Renal pelvis (tissue), 12 donors: ENCODE results near the gene NMT2. TPM values are rescaled to one million over a fixed set of nuclear protein-coding genes. Genes with fewer than 3 reads are reported as not detected.
"Not testable (repeated sequence)": the region's sequence is repeated elsewhere in the genome, so short reads cannot be mapped to it uniquely, and the experiment has no call there.

ENCODE experiments used
- DNase-seq: peaks from one replicate; pipeline ENCODE4 v3.0.0-alpha.2; 2013
- long read RNA-seq, 16 experiments: transcript quantifications; one replicate each; lab custom pipeline, GENCODE V29; 2026
- polyA plus RNA-seq, 3 donors: library from polyadenylated mRNA; unstranded; fragments of 120-200 nt; gene quantifications; one replicate each; pipeline ENCODE4 v1.2.1, GENCODE V29; 2013; ENCODE audit not compliant: insufficient read length in 3 of 3

NMT2 gene
- polyA plus RNA-seq, result 10 to 100 TPM; 25.8 to 36.7 (median 35.2) TPM
- long read RNA-seq, donor 1, partial matches to known transcripts, result 0 of 2 reads
- long read RNA-seq, donor 1, other reads (novel, unspliced or antisense), result 0 of 2 reads
- long read RNA-seq, donor 2, partial matches to known transcripts, result 0 of 1 reads
- long read RNA-seq, donor 2, other reads (novel, unspliced or antisense), result 0 of 1 reads
- long read RNA-seq, donor 3, transcript NMT2-202 (12 exons, 2,907 nt), result major isoform, 5 of 5 reads
- long read RNA-seq, donor 3, partial matches to known transcripts, result 0 of 5 reads
- long read RNA-seq, donor 3, other reads (novel, unspliced or antisense), result 0 of 5 reads
- long read RNA-seq, donor 4, partial matches to known transcripts, result 0 of 3 reads
- long read RNA-seq, donor 4, other reads (novel, unspliced or antisense), result 0 of 3 reads
- long read RNA-seq, donor 5, result 0 reads
- long read RNA-seq, donor 6, partial matches to known transcripts, result 6 of 7 reads
- long read RNA-seq, donor 6, other reads (novel, unspliced or antisense), result 0 of 7 reads
- long read RNA-seq, donor 7, partial matches to known transcripts, result 0 of 1 reads
- long read RNA-seq, donor 7, other reads (novel, unspliced or antisense), result 0 of 1 reads
- long read RNA-seq, donor 8, partial matches to known transcripts, result 0 of 1 reads
- long read RNA-seq, donor 8, other reads (novel, unspliced or antisense), result 0 of 1 reads
- long read RNA-seq, donor 9, partial matches to known transcripts, result 0 of 2 reads
- long read RNA-seq, donor 9, other reads (novel, unspliced or antisense), result 0 of 2 reads
- long read RNA-seq, donor 10, result 0 reads
- long read RNA-seq, donor 11, partial matches to known transcripts, result 0 of 2 reads
- long read RNA-seq, donor 11, other reads (novel, unspliced or antisense), result 0 of 2 reads
- long read RNA-seq, donor 12, partial matches to known transcripts, result 8 of 12 reads
- long read RNA-seq, donor 12, other reads (novel, unspliced or antisense), result 0 of 12 reads
- long read RNA-seq, donor 13, partial matches to known transcripts, result 0 of 2 reads
- long read RNA-seq, donor 13, other reads (novel, unspliced or antisense), result 0 of 2 reads
- long read RNA-seq, donor 14, result 0 reads
- long read RNA-seq, donor 15, partial matches to known transcripts, result 0 of 1 reads
- long read RNA-seq, donor 15, other reads (novel, unspliced or antisense), result 0 of 1 reads
- long read RNA-seq, donor 16, partial matches to known transcripts, result 7 of 9 reads
- long read RNA-seq, donor 16, other reads (novel, unspliced or antisense), result 0 of 9 reads

- DNase-seq, result peak; percentile 84
Measured at GRCh38 chr10:15168291-15168785, at the start of gene NMT2. NMT2 (minus strand) TSS chr10:15168693; CDS start chr10:15168612, 81 bp downstream.

- no peak for DNase-seq
Measured at GRCh38 chr10:15216700-15217099, 48.2 kb upstream of the NMT2 start.

- DNase-seq, result no peak
Measured at GRCh38 chr10:15214237-15214636, 45.7 kb upstream of the NMT2 start.

- no peak for DNase-seq
Measured at GRCh38 chr10:15213461-15213861, 45.0 kb upstream of the NMT2 start.

GRCh38 chr10:15211464-15211979 is 43.0 kb upstream of the NMT2 start:
- no peak for DNase-seq

GRCh38 chr10:15210521-15210920 is 42.0 kb upstream of the NMT2 start:
- no peak for DNase-seq

- DNase-seq, result peak; percentile 80
Measured at GRCh38 chr10:15209827-15210509, 41.5 kb upstream of the NMT2 start.

- no peak for DNase-seq
Measured at GRCh38 chr10:15208221-15208620, 39.7 kb upstream of the NMT2 start.

GRCh38 chr10:15207410-15207809 is 38.9 kb upstream of the NMT2 start:
- DNase-seq, result not testable (repeated sequence)

- no peak for DNase-seq
Measured at GRCh38 chr10:15202639-15203038, 34.1 kb upstream of the NMT2 start.

- not testable (repeated sequence) for DNase-seq
Measured at GRCh38 chr10:15202301-15202621, 33.8 kb upstream of the NMT2 start.

GRCh38 chr10:15201589-15202300 is 33.3 kb upstream of the NMT2 start:
- DNase-seq, result no peak

- DNase-seq, result peak; percentile 36
Measured at GRCh38 chr10:15200626-15201025, 32.1 kb upstream of the NMT2 start.

- DNase-seq, result no peak
Measured at GRCh38 chr10:15197911-15198310, 29.4 kb upstream of the NMT2 start.

- no peak for DNase-seq
Measured at GRCh38 chr10:15197276-15197675, 28.8 kb upstream of the NMT2 start.

- no peak for DNase-seq
Measured at GRCh38 chr10:15196021-15196834, 27.7 kb upstream of the NMT2 start.

GRCh38 chr10:15189133-15189885 is 20.8 kb upstream of the NMT2 start:
- no peak for DNase-seq

- DNase-seq, result no peak
Measured at GRCh38 chr10:15188603-15189002, 20.1 kb upstream of the NMT2 start.
